ENCODE results near the gene AFDN.

GRCh38 chr6:167913699-167914098 is 87.0 kb downstream of the AFDN start:
- TF ChIP-seq GATA2 (IDR thresholded peaks at IDR 0.05; ENCODE audit: low read depth, low read length) = peak; percentile 59
- TF ChIP-seq GATA3 (IDR thresholded peaks at IDR 0.05; ENCODE audit: low read depth, low read length) = peak; percentile 52

Data from SH-SY5Y (cell line).